HepG2 (cell line): Measurements from ENCODE around the gene F7. TPM values are rescaled to one million over a fixed set of nuclear protein-coding genes. Genes with fewer than 3 reads are reported as not detected.

Source experiments
- ATF3 ChIP-seq: sonication (generic); formaldehyde crosslinking; IDR thresholded peaks from 2 replicates; pipeline ENCODE4 v1.4.0; 2020; ENCODE audit warnings: missing genetic modification reagents
- ELF4 ChIP-seq: sonication (generic); formaldehyde crosslinking; IDR thresholded peaks from 2 replicates; pipeline ENCODE4 v1.5.0; 2020; ENCODE audit warnings: missing genetic modification reagents, mild to moderate bottlenecking, moderate library complexity, borderline replicate concordance
- GABPB1 ChIP-seq: IDR thresholded peaks from 2 replicates; pipeline ENCODE4 v1.6.1; 2016; ENCODE audit warnings: mild to moderate bottlenecking, missing genetic modification reagents, moderate library complexity, missing compliant biosample characterization
- HINFP ChIP-seq: sonication (generic); formaldehyde crosslinking; IDR thresholded peaks from 2 replicates; pipeline ENCODE4 v1.4.0; 2020; ENCODE audit warnings: low read depth, mild to moderate bottlenecking, missing genetic modification reagents
- MAF1 ChIP-seq: sonication (generic); formaldehyde crosslinking; IDR thresholded peaks from 2 replicates; pipeline ENCODE4 v1.5.0; 2020; ENCODE audit warnings: missing genetic modification reagents, borderline replicate concordance
- NPAS2 ChIP-seq: sonication (generic); formaldehyde crosslinking; IDR thresholded peaks from 2 replicates; pipeline ENCODE4 v1.8.0; 2022; ENCODE audit warnings: mild to moderate bottlenecking, missing genetic modification reagents, borderline replicate concordance
- PRDM10 ChIP-seq: sonication (generic); formaldehyde crosslinking; IDR thresholded peaks from 2 replicates; pipeline ENCODE4 v1.4.0; 2020; ENCODE audit warnings: low read depth, missing genetic modification reagents
- REPIN1 ChIP-seq: sonication (generic); formaldehyde crosslinking; IDR thresholded peaks from 2 replicates; pipeline ENCODE4 v1.8.0; 2022; ENCODE audit warnings: missing genetic modification reagents, low read depth, mild to moderate bottlenecking, borderline replicate concordance
- SAFB2 ChIP-seq: sonication (generic); formaldehyde crosslinking; IDR thresholded peaks from 2 replicates; pipeline ENCODE4 v1.5.1; 2020; ENCODE audit warnings: missing genetic modification reagents, low read depth, mild to moderate bottlenecking, borderline replicate concordance
- THRA ChIP-seq: sonication (generic); formaldehyde crosslinking; IDR thresholded peaks from 2 replicates; pipeline ENCODE4 v1.4.0; 2020; ENCODE audit warnings: missing genetic modification reagents, borderline replicate concordance
- ZBTB2 ChIP-seq: sonication (generic); formaldehyde crosslinking; IDR thresholded peaks from 2 replicates; pipeline ENCODE4 v1.8.0; 2022; ENCODE audit warnings: low read depth, missing genetic modification reagents
- ZBTB43 ChIP-seq: sonication (generic); formaldehyde crosslinking; conservative IDR thresholded peaks from 2 replicates; pipeline ENCODE4 v1.4.0; 2020; ENCODE audit warnings: missing genetic modification reagents
- ZNF564 ChIP-seq: sonication (generic); formaldehyde crosslinking; IDR thresholded peaks from 2 replicates; pipeline ENCODE4 v1.8.1; 2023; ENCODE audit warnings: mild to moderate bottlenecking, missing genetic modification reagents
- ZNF567 ChIP-seq: sonication (generic); formaldehyde crosslinking; IDR thresholded peaks from 2 replicates; pipeline ENCODE4 v1.8.1; 2023; ENCODE audit warnings: mild to moderate bottlenecking, missing genetic modification reagents, borderline replicate concordance
- ZNF709 ChIP-seq: sonication (generic); formaldehyde crosslinking; IDR thresholded peaks from 2 replicates; pipeline ENCODE4 v1.5.0; 2020; ENCODE audit warnings: mild to moderate bottlenecking, missing genetic modification reagents
- ZSCAN25 ChIP-seq: sonication (generic); formaldehyde crosslinking; IDR thresholded peaks from 2 replicates; pipeline ENCODE4 v1.8.0; 2022; ENCODE audit warnings: mild to moderate bottlenecking, missing genetic modification reagents
- polyA plus RNA-seq, 8 experiments: library from polyadenylated mRNA; depleted of rRNA in 3 of 8; stranded (reverse) in 7 of 8; unstranded in 1 of 8; fragments of >200 nt; fragmentation: Illumina TruSeq in 4 of 8; extraction: Trizol in 4 of 8; gene quantifications; 2 replicates each; pipeline versions ENCODE4 v1.2.1 to v1.2.3, GENCODE V29; 2011 to 2016; ENCODE audit warnings: low read depth in 4 of 8, missing spikeins in 1 of 8, mixed read lengths in 1 of 8; ENCODE audit not compliant: insufficient read depth in 1 of 8
- total RNA-seq, 5 experiments: library from RNA; depleted of rRNA; stranded (reverse); fragments of >200 nt; fragmentation: Illumina TruSeq; extraction: Trizol; gene quantifications; 2 replicates each; pipeline ENCODE4 v1.2.3, GENCODE V29; 2016; ENCODE audit warnings: low read depth in 1 of 5

F7 gene
- total and polyA plus RNA-seq, 2 of the 13 experiments (the other 11 are each of a cell fraction or from before 2014, with no cell fraction given): 12.6 to 26.5 TPM

- TF ChIP-seq THRA: peak; percentile 62
- no peak for TF ChIP-seq ATF3 (CRISPR knock-in tag)
- no peak for TF ChIP-seq SAFB2
- TF ChIP-seq PRDM10 (CRISPR knock-in tag): 0 out of 2 replicates have a peak, but pooled peaks have one; percentile 22
- no peak for TF ChIP-seq ELF4 (CRISPR knock-in tag)
- no peak for TF ChIP-seq MAF1 (CRISPR knock-in tag)
- no peak for TF ChIP-seq NPAS2 (CRISPR knock-in tag)
- TF ChIP-seq ZNF567 (CRISPR knock-in tag): no peak
- TF ChIP-seq GABPB1 (CRISPR knock-in tag): no peak; the same call in 1 of the 2 replicates
- TF ChIP-seq ZSCAN25 (CRISPR knock-in tag): no peak
- TF ChIP-seq HINFP: no peak
- TF ChIP-seq ZNF709: no peak
- no peak for TF ChIP-seq REPIN1 (CRISPR knock-in tag)
- no peak for TF ChIP-seq ZNF564 (CRISPR knock-in tag)
- TF ChIP-seq ZBTB43 (CRISPR knock-in tag): 0 out of 2 replicates have a peak, but pooled peaks have one; percentile 46
- 0 out of 2 replicates have a peak, but pooled peaks have one; percentile 39 for TF ChIP-seq ZBTB2 (CRISPR knock-in tag)
Observed at GRCh38 chr13:113153810-113154748, 48.5 kb downstream of the F7 start (continued).
